Progenitor cell of endocrine pancreas (in vitro differentiated cells): ENCODE data around the gene SRSF7. TPM values are rescaled to one million over a fixed set of nuclear protein-coding genes. Genes with fewer than 3 reads are reported as not detected.

Experiments used
- DNase-seq: peaks from one replicate; pipeline ENCODE4 v3.0.0; 2021; ENCODE audit warnings: low spot score; ENCODE audit not compliant: unreplicated experiment
- H3K27ac Mint-ChIP-seq: 2 replicates; pipeline ENCODE4 v1.8.0; 2021; ENCODE audit warnings: mild to moderate bottlenecking, moderate library complexity, mixed read lengths
- H3K27me3 Mint-ChIP-seq: 2 replicates; pipeline ENCODE4 v1.8.0; 2021; ENCODE audit warnings: mixed read lengths
- H3K36me3 Mint-ChIP-seq: 2 replicates; pipeline ENCODE4 v1.8.0; 2022; ENCODE audit warnings: mixed read lengths; ENCODE audit not compliant: insufficient read depth
- H3K4me1 Mint-ChIP-seq: 2 replicates; pipeline ENCODE4 v1.8.0; 2021; ENCODE audit warnings: low read depth, mixed read lengths
- H3K4me3 Mint-ChIP-seq: 2 replicates; pipeline ENCODE4 v1.8.0; 2021; ENCODE audit warnings: low read depth, mild to moderate bottlenecking, moderate library complexity, mixed read lengths
- H3K9me3 Mint-ChIP-seq: 2 replicates; pipeline ENCODE4 v1.8.0; 2021; ENCODE audit warnings: low read depth, mixed read lengths
- total RNA-seq: library from RNA; stranded (reverse); gene quantifications from 2 replicates; pipeline ENCODE4 v1.2.1, GENCODE V29; 2021
- TF ChIP-seq, protein P1 (sequence below): fragments of 200-600 bp; sonication (generic); IDR thresholded peaks from one replicate; pipeline ENCODE4 v1.5.0; 2021; ENCODE audit warnings: antibody characterized with exemption, mild to moderate bottlenecking; ENCODE audit not compliant: unreplicated experiment

SRSF7 gene
- total RNA-seq, 1 donor from 2014 or later, result 258 TPM

DNA sequence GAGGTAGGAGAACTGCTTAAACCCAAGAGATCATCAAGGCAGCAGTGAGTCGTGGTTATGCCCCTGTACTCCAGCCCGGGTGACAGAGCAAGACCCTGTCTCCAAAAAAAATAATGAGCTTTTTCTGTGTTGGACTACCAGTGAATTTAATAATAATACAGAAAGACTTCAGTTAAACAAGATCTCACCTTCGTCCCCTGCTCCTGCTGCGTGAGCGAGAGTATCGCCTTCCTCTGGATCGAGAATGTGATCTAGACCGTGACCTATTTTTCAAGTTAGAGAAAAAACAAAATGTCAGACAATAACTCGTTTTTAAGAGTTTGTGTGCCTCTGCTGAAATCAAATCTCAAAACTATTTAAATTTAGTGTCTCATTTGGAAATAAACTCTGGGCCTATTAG, 2.8 kb downstream of the SRSF7 start:
- H3K27ac Mint-ChIP-seq, result peak overlapping the region; percentile 92

DNA sequence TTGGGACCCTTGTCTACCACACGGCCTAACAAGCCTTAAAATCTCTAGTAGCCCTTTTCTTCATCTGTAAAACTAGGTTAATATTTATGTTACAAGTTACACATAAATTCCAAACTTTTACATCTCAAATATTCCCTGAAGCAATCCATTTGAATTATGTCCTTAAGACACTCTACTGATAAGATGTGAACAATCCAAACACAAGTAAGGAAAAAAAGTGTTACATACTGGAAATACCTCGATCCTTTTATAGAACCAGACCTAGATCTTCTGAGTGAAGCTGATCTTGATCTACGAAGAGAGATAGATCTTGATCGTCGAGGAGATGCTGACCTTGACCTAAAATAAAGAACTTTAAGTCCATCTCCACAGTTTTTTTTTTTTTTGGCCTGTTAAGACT, 3.3 kb downstream of the SRSF7 start:
- no peak for DNase-seq
- TF ChIP-seq, protein P1, sequence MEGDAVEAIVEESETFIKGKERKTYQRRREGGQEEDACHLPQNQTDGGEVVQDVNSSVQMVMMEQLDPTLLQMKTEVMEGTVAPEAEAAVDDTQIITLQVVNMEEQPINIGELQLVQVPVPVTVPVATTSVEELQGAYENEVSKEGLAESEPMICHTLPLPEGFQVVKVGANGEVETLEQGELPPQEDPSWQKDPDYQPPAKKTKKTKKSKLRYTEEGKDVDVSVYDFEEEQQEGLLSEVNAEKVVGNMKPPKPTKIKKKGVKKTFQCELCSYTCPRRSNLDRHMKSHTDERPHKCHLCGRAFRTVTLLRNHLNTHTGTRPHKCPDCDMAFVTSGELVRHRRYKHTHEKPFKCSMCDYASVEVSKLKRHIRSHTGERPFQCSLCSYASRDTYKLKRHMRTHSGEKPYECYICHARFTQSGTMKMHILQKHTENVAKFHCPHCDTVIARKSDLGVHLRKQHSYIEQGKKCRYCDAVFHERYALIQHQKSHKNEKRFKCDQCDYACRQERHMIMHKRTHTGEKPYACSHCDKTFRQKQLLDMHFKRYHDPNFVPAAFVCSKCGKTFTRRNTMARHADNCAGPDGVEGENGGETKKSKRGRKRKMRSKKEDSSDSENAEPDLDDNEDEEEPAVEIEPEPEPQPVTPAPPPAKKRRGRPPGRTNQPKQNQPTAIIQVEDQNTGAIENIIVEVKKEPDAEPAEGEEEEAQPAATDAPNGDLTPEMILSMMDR, result no peak
- H3K27ac Mint-ChIP-seq, result peak overlapping the region; percentile 92
- H3K36me3 Mint-ChIP-seq, result peaks cover 49% of the 10 kb centered on the region
- no peaks in the 10 kb centered on the region for H3K27me3 Mint-ChIP-seq
- peak overlapping the region; percentile 59 for H3K4me3 Mint-ChIP-seq
- H3K9me3 Mint-ChIP-seq, result no peaks in the 10 kb centered on the region
- H3K4me1 Mint-ChIP-seq, result peaks cover 43% of the 10 kb centered on the region

More for the DNA sequence above, 2.8 kb downstream of the SRSF7 start:
- peaks cover 49% of the 10 kb centered on the region for H3K36me3 Mint-ChIP-seq
- H3K9me3 Mint-ChIP-seq, result no peaks in the 10 kb centered on the region
- no peak for DNase-seq
- H3K4me3 Mint-ChIP-seq, result peak overlapping the region; percentile 59
- TF ChIP-seq, protein P1, result no peak
- H3K4me1 Mint-ChIP-seq, result peaks cover 43% of the 10 kb centered on the region
- H3K27me3 Mint-ChIP-seq, result no peaks in the 10 kb centered on the region

DNA sequence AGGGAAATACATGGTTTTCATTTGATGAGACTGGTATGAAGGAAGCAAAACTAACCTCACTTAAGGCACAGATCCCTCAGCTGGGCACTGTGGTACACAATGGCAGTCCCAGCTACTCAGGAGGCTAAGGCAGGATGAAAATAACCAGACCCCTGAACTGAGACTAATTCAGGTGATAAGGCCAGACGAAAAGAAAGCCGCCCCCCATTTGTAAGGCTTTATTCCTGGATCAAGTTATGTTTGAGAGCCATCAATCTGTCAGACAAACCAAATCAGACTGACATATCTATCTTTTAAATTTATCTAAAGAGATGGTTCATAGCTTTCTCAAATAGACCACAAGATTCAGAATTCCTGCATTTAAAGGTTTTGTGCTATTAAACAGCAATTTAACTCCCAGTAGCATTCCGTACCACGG, 4.1 kb downstream of the SRSF7 start:
- peak overlapping the region; percentile 59 for H3K4me3 Mint-ChIP-seq
- DNase-seq, result no peak
- peaks cover 38% of the 10 kb centered on the region for H3K4me1 Mint-ChIP-seq
- peak overlapping the region; percentile 78 for H3K27ac Mint-ChIP-seq
- peaks cover 53% of the 10 kb centered on the region for H3K36me3 Mint-ChIP-seq
- TF ChIP-seq, protein P1, result no peak
- H3K27me3 Mint-ChIP-seq, result no peaks in the 10 kb centered on the region
- no peaks in the 10 kb centered on the region for H3K9me3 Mint-ChIP-seq

DNA sequence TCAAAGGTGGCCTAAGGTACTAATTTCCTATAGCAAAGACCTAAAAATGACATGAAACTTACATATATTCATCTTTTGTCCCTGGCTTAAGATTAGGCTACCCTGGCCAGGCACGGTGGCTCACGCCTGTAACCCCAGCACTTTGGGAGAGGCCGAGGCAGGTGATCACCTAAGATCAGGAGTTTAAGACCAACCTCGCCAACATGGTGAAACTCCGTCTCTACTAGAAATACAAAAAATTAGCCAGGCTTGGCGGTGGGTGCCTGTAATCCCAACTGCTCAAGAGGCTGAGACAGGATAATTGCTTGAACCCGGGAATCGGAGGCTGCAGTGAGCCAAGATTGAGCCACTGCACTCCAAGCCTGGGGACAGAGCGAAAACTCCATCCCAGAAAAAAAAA, 5.9 kb downstream of the SRSF7 start:
- Mint-ChIP-seq H3K27me3 (no peaks in the 10 kb centered on the region), H3K36me3 (peaks cover 57% of the 10 kb centered on the region), H3K4me3 (no peak overlapping the region), H3K9me3 (no peaks in the 10 kb centered on the region), H3K27ac (peak overlapping the region; percentile 24), H3K4me1 (peaks cover 37% of the 10 kb centered on the region)
- no peak for DNase-seq
- TF ChIP-seq, protein P1, result no peak

DNA sequence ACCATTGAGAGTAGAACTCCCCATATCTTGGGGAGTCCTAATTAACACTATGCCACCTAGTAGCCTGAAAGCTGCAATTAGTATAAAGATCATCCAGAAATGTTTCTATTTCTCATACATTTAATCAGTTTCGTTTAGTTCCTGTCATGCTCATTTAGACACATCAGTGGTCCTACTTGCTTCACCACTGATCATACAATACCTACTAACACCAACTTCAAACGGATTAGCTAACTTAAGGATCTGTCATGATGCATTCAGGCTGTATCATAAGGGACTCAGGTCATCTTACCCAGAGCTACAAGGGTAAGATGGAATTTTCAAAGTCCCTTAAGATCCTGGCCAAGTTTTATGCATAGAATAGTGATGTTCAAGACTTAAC, 6.8 kb downstream of the SRSF7 start:
- Mint-ChIP-seq H3K36me3 (peaks cover 58% of the 10 kb centered on the region), H3K4me3 (no peak overlapping the region), H3K27ac (peak overlapping the region; percentile 24), H3K27me3 (no peaks in the 10 kb centered on the region), H3K9me3 (peaks cover 4% of the 10 kb centered on the region), H3K4me1 (peaks cover 32% of the 10 kb centered on the region)
- no peak for DNase-seq
- TF ChIP-seq, protein P1, result no peak
